ENCODE measurements around the gene DNAAF5. TPM values are rescaled to one million over a fixed set of nuclear protein-coding genes. Genes with fewer than 3 reads are reported as not detected.
"Not testable (repeated sequence)": the region's sequence is repeated elsewhere in the genome, so short reads cannot be mapped to it uniquely, and the experiment has no call there.

DNAAF5 gene
- polyA plus RNA-seq, 1 donor = 37.6 TPM

DNA sequence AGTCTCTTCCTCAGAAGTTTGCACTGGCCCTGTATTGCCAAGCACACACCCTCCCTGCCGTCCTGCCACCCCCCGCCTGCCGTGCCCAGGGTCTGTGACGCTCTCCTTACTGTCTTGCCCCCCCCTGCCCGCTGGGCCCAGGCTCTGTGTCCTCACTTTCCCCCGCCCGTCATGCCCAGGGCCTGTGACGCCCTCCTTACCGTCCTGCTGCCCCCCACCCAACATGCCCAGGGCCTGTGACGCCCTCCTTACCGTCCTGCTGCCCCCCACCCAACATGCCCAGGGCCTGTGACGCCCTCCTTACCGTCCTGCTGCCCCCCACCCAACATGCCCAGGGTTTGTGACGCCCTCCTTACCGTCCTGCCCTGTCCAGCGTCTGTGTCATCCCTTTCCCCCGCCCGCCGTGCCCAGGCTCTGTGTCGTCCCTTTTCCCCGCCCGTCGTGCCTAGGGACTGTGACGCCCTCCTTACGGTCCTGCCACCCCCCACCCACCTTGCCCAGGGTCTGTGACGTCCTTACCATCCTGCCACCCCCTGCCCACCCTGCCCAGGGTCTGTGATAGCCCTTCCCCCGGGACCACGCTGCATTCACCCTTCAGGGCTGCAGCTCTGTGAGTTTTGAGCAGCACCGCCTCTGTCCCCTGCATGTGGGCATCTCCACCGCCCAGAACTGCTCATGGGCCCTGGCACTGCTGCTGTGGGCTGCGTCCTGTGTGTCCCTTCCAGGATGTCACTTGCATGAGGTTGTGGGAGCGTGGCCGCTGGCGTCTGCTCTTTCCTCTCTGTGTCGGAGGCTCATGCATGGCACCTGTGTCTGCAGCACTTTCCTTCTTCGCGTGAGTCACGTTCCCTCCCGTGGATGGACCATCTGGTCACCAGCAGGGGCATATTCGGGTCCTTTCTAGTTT, 19.9 kb downstream of the DNAAF5 start:
- no peak for DNase-seq

DNA sequence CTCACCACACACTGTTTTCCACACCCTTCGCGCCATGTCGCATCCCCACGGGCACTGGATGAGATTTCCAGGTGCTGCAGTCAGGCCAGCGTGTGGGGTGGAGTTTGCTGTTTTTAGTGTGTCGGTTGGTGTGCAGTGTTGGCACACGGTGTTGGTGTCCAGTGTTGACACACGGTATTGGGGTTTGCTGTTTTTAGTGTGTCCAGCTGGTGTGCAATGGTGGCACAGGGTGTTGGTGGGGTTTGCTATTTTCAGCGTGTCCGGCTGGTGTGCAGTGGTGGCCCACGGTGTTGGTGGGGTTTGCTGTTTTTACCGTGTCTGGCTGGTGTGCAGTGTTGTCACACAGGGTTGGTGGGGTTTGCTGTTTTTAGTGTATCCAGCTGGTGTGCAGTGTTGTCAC, 20.7 kb downstream of the DNAAF5 start:
- DNase-seq = no peak

DNA sequence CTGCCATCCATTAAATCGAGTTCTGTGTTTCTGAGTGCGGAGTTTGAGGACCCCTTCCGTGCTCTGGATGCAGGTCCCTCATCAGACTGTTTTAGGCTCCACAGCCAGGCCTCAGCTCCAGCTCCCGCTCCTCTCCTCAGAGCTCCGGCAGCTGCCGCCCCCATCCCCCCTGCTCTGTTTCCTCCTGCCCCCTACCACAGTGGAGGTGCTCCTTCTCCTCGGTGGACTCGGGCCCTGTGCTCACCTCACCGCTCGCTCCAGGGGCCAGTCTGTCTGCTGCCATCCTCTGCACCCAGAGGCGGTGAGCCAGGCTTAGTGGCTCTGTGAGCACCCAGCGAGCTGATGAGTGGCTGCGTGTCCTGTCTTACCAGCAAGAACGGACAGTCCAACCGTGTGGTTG, 21.9 kb downstream of the DNAAF5 start:
- no peak for DNase-seq

DNA sequence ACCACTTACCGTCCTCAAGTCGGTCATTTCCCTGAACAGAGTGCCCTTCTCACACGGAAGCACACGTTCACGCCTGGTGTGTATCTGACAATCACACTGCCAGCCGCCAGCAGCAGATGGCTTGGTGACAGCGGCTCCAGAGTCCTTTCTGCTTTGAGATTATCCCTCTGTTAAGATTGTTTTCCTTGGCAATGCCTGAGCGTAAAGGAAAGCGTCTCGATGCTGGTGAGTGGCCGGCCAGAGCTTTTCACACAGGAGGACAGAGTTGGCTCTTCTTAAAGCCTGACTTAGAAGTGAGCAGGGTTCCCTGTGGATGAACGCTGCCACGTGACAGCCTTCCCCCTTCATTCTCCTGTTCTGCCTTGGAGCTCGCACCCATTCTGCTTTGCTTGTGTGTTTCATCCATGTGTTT, 22.6 kb downstream of the DNAAF5 start:
- peak; percentile 41 for DNase-seq

DNA sequence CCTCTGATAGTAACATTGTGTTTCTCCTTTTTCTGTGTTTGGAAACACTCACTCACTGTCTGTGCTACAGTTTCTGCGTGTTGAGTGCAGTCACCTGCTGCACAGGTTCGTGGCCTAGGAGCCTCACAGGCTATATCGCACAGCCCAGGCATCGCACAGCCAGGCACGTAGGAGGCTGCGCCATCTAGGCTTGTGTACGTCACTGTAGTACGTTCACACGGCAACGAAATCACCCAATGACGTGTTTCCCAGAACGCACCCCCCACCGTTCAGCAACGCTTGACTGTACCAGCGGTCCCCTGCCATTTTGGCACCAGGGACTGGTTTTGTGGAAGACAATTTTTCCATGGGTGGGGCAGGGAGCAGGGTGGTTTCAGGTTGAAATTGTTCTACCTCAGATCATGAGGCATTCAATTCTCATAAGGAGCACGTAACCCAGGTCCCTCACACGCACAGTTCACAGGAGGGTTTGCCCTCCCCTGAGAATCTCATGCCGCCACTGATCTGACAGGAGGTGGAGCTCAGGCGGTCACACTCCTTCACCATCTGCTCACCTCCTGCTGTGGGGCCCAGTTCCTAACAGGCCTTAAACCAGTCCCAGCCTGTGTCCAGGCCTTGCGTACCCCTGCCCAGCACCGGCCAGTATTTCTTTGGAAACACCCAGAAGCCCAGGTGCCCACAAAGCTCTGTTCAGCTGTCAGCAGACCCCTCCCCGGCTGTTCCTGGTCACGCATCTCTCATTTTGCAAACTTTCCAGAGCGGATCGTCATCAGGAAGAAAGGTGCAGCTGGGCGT, 23.8 kb downstream of the DNAAF5 start:
- DNase-seq = no peak

DNA sequence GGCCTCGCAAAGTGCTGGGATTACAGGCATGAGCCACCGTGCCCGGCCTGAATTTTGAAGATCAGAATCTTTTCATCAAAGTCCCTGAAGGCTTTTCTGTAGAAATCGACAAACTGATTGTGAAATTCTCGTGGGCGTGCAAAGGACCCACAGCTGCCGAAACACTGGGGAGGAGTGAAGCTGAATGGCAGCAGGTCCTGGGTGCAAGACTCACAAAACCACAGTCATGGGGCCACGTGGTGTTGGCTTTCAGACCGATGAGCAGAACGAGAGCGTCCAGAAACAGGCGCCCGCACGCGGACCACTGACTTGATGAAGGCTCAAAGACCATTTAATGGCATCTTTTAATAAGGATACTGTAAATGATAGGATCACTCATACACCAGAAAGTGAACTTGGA, 25.3 kb downstream of the DNAAF5 start:
- no peak for DNase-seq

DNA sequence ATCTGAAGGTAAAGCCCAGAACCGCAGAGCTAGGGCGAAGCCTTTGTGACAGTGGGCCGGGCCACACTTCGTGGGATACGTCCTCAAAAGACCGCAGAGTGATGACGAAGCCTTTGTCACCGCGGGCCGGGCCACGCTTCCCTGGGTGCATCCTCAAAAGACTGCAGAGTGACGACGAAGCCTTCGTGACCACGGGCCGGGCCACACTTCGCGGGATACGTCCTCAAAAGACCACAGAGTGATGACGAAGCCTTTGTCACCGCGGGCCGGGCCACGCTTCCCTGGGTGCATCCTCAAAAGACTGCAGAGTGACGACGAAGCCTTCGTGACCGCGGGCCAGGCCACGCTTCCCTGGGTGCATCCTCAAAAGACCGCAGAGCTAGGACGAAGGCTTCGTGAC, 25.8 kb downstream of the DNAAF5 start:
- DNase-seq = not testable (repeated sequence)

DNA sequence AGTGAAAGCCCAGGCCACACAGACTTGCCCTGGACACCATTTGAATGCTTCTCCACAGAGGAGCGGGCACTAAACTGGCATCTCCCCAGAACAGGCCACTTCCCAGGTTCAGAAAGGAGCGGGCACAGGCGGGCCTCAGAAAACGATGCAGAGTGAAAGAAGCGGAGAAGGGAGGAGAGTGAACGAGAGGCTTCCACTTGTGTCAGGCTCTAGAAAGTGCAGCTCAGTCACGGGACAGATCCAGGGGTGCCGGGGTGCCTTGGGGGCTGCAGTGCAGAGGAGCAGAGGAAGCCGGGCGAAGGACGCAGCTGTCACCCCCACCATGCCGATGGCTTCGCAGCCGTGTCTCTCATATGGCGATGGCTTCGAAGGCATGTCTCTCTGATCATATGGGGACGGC, 26.7 kb downstream of the DNAAF5 start:
- DNase-seq = no peak

DNA sequence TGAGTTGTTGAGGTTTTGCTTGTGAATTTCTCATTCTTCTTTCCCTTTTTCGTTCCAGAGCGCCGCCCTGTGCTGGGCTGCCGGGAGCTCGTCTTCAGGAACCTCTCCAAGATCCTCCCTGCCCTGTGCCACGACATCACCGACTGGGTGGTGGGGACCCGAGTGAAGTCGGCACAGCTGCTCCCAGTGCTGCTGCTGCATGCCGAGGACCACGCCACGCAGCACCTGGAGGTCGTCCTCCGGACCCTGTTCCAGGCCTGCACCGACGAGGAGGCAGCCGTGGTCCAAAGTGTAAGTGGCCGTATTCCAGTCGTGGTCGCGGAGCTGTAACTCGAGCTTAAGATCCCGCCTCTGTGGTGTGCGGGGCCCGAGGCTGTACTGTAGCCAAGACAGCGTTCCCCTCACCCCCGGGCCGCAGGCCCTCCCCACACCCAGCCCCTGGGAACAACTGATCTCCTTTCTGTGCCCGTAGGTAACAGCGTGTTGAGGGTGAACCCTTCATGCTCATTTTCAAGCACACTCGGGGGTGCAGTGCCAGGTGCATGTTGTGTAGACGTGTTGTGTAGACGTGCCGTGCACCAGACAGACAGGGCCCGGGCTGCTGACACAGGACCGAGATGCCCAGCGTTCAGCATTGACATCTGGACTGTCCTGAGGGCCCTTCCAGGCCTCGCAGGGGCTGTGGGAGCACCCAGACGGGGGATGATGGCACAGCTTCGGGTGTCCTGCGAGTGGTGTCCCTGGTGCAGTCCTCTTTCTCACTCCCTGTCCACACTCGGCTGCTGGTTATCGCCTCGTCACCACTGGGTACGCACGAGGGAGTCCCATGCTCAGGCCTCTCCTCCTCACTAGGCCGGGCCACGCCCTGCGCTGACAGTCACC, 28.3 kb downstream of the DNAAF5 start:
- no peak for DNase-seq

DNA sequence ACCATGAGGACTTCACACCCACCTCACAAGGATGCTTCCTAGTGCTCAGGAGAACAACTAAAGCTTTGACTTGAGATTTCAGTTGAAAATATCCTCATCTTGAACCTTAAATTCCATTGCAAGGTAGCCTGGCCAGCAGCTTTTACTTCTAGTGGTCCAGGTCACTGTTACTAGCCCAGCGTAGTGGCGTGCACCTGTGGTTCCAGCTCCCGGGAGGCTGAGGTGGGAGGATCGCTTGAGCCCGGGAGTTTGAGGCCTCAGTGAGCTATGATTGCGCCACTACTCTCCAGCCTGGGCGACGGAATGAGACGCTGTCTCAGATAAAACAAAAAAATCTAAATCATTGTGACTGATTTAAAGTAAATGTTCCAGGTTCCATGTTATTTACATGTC, 28.9 kb downstream of the DNAAF5 start:
- DNase-seq = no peak

DNA sequence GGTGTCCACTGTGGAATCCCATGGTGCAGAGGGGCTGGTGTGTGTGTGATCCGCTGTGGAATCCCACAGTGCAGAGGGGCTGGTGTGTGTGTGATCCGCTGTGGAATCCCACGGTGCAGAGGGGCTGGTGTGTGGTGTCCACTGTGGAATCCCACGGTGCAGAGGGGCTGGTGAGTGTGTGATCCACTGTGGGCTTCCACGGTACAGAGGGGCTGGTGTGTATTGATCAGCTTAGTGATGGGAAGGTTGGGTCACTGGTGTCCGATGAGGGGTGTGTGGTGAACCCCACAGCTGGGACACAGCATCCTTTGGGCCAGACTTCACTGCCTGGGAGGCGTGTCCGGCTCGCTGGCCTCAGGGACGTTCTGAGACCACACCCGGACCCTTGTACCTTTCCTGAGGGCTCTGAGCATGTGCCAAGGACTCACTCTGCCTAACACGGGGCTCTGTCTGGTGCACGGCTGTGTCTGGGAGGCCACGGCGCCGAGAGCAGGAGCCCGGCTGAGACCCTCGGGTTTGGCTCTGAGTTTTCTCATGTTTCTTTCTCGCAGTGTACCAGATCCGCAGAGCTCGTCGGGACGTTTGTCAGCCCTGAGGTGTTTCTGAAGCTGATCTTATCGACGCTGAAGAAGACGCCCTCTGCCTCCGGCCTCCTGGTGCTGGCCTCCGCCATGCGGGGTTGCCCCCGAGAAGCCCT, 29.9 kb downstream of the DNAAF5 start:
- DNase-seq = no peak

DNA sequence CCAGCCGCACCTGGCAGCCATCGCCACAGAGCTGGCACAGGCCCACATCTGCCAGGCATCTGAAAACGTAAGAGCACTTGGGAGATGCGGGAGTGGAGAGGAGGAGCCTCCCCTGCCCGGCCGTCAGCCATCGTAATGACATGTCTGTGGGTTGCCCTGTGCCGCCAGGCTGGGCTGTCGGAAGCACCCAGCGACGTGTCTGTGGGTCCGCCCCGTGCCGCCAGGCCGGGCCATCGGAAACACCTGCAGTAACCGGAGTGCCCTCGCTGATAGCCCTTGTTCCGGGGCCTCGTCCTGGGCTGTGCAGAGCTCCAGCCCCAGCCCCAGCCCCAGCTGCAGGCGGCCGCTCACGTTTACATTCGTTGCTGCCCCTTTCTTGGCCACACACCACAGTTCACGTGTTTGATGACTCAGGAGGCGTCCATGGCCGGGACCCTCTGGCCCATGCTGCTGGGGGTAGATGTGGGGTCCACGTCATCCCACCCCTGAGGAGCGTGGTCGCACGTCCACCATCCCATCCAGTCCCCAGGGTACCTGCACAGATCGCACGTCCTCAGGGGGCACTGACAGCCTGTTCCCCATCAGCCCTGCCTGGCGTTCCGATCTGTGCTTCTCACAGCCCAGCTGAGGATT, 30.5 kb downstream of the DNAAF5 start:
- DNase-seq = no peak

DNA sequence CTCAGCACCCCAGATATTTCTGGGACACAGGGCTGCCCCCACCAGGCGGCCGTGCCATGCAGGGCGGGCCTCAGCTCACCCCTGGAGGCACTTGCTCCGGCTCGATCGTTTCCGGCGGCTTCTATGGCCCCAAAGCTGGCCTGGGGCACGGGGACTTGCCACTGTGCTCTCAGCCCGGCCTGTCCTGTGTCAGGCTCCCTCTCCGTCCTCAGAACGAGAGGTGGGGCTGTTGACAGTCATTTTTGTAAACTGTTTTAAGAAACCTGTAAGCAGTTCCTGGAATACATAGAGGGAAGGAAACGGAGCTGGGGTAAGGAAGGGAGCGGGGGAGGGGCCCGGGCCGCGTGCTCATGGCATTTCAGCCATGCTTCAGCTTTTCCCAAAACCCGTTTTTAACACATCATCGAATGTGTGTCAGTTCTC, 31.3 kb downstream of the DNAAF5 start:
- DNase-seq = no peak

DNA sequence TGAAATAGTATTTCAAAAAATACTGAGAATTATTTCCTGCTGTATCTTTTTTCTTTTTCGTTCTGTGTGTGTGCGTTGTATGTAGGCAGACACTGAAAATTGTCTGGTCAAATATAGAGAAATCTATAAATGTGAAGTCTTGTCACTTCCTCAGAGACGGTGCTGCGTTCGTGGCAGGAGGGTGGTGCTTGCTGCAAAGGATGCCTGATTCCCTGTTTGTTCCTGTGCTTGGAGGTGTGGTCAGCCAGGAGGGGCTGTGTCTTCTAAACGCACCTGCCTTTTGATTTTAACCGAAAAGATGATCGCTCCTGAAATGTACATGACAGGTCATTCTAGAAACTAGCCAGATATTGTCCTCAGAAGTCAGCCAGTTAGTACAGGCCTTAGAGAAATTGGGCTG, 33.1 kb downstream of the DNAAF5 start:
- DNase-seq = no peak

DNA sequence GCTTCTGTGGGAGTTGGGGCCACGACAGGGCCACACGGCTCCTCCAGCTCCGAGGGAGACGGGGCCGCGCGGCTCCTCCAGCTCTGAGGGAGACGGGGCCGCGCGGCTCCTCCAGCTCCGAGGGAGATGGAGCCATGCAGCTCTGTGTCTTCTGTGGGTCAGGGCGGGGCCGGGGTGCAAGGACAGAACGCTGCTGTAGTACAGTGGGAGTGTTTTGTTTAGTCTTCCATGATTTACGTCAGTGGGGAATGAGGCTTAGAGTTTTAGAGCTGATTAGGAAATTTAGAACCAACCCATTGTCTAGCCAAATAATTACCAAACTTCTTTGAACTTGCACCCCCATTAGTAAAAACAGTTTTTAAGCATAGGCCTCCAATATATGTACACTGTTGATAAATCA, 33.5 kb downstream of the DNAAF5 start:
- DNase-seq = no peak

DNA sequence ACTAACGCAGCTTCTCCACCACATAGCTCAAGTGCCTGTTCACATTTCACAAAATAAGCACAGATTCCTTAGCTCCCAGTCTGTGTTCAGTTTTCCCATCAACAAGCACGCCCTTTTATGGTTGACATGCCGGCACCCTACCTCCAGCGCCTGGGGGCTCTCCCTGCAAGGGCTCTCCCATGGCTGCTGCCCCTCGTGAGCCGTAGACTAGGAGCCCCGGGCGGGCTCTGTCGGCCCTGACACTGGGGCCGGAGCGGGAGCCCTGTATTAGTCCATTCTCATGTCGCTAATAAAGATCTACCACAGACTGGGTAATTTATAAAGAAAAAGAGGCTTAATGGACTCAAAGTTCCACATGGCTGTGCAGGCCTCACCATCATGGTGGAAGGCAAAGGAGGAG, 34.6 kb downstream of the DNAAF5 start:
- DNase-seq = no peak

DNA sequence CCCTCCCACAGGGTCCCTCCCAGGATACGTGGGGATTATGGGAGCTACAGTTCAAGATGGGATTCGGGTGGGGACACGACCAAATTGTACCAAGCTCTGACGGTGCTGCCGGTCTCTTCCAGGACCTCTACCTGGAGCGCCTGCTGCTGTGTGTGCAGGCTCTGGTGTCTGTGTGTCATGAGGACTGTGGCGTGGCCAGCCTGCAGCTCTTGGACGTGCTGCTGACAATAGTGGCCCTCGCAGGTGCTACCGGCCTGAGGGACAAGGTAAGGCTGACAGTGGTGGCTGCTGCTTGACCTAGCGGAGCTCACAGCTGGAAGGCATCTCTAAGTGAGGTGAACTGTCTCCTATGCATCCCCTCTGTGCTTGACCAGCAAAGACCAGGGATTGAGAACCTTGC, 35.1 kb downstream of the DNAAF5 start:
- no peak for DNase-seq

DNA sequence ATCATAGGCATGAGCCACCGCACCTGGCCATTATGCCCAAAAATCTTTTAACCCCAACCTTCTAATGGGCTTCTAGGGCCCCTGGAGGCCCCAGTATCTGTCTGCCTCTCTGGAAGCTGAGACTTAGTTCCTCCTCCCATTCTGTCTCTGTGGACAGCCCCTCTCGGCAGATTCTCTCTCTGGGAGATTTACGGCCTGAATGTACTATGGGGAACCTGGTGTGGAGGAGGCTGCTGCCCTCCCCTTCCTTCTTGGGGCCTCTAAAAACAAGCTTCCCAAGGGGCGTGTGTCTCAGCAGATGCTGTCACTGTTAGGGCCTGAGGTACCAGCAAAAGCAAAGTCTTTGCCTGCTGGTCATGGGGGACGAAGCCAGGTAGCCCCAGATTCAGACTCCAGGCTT, 36.4 kb downstream of the DNAAF5 start:
- no peak for DNase-seq

DNA sequence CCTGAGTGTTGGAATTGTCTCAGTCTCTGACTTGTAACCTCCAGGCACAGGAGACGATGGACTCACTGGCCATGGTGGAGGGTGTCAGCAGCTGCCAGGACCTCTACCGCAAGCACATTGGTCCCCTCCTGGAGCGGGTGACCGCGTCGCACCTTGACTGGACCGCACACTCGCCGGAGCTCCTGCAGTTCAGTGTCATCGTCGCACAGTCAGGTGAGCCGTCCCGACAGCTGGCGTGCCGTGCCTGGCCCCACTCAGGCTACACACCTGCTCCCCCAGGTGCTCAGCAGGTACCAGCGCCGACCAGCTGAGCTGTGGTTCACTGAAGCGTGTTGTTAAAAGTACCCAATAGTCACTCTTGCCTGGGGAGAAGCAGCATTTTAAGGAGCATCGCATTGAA, 37.3 kb downstream of the DNAAF5 start:
- DNase-seq = no peak

DNA sequence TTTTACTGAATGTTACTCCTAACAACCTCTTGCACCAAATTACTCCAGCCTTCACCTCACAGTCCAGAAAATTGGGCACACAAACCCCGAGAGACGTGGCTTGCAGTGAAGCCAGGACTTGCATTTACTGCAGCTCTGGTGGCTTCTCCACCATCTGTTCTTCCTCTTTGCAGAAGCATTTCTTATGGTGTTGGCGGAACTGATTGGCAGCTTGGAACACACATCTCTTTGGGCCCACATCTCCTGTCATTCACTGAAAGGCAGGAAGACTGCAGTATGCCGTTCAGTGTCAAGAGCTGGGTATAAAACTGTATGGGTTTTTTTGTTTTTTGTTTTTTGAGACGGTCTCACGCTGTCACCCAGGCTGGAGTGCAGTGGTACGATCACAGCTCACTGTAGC, 38.9 kb downstream of the DNAAF5 start:
- DNase-seq = no peak

DNA sequence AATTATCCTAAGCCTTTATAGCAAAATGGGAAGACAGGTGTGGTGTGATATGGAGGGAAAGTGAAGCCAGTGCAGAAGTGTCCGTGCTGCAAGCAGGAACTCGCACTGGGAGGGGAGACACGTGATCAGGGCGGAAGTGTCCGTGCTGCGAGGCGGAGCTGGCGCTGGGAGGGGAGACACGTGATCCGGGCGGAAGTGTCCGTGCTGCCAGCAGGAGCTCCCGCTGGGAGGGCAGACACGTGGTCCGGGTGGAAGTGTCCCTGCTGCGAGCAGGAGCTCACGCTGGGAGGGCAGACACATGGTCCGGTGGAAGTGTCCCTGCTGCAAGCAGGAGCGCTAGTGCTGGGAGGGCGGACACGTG, 41.1 kb downstream of the DNAAF5 start:
- DNase-seq = peak; percentile 60

Measured in left kidney (tissue), 2 donors.